KG1 (cell line): ENCODE results near the gene CYP2D6.
"Not testable (repeated sequence)": the region's sequence is repeated elsewhere in the genome, so short reads cannot be mapped to it uniquely, and the experiment has no call there.

Experiments used
- DNase-seq: peaks from one replicate; lab custom pipeline; 2025; lab: John Stamatoyannopoulos, UW

The CYP2D6 gene

DNA sequence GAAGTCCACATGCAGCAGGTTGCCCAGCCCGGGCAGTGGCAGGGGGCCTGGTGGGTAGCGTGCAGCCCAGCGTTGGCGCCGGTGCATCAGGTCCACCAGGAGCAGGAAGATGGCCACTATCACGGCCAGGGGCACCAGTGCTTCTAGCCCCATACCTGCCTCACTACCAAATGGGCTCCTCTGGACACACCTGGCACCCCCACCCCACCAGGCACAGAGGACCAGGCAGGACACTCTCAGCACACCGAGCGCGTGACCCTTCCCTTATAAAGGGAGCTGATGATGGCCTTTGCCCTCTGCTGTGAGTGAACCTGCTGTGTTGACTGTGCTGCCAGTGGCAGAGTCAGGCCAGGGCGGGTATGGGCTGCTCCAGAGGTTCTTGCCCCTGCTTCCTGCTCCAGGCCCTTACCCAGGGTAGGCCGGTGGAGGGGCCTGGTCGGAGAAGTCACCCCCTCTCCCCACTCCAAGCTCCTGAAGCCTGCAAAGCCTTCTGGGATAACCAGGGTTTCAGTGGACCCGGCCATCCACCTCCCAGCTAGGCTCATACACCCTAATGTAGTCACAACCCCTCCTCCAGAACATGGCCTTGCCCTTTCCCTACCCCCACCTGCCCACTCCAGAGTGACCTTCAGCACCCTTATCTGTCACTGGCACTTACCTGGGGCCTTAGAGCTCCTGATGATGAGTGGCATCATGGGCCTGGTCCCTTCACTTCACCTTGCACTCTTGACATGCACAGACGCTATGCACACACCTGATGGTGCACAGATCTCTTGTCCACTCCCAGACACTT, at the start of gene CYP2D6:
Gene CYP2D6, minus strand, starts transcription at position 172 of the 793 bp plus-strand sequence. Its CDS starts 19 bp downstream, at position 153.
- DNase-seq, result not testable (repeated sequence)

DNA sequence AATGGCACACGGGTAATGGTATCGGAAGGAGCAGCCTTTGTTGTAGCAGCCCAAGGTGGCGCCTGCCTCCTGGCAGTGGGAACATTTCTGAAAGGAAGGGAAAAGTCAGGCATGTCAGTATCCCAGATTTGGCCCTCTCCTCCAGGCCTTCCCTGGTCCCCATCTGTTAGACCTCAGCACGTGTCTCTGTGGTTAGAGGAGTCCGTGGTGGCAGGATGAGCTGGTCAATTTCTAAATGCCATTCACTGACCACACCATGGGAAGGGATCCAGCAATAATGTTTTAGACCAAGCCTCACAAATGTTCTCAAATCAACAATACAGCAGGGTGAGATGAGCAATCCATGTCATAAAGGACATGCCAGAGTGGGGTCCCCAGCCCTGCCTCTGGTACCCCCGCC, 49.0 kb upstream of the CYP2D6 start:
- DNase-seq, result no peak

DNA sequence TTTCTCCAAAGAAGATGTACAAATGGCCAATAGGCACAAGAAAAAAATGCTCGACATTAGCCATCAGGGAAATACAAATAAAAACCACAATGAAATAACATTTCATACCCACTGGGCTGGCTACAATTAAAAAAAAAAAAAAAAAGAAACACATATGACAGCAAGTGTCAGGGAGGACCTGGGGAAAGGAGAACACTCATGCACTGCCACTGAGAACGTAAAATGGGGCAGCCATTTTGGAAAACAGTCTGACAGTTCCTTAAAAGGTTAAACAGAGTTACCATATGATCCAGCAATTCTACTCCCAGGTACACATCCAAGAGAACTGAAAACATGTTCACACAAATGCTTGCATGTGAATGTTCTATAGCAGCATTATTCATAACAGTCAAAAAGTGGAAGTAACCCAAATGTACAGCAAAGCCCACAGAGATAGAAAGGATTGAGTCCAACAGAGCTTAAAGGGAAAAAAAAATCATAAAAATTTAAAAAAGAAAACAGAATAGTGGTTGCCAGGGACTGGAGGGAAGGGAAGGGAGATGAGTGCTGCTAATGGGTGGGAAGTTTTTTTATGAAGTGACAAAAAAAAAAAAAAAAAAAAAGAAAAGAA, 48.4 kb upstream of the CYP2D6 start:
- no peak for DNase-seq

DNA sequence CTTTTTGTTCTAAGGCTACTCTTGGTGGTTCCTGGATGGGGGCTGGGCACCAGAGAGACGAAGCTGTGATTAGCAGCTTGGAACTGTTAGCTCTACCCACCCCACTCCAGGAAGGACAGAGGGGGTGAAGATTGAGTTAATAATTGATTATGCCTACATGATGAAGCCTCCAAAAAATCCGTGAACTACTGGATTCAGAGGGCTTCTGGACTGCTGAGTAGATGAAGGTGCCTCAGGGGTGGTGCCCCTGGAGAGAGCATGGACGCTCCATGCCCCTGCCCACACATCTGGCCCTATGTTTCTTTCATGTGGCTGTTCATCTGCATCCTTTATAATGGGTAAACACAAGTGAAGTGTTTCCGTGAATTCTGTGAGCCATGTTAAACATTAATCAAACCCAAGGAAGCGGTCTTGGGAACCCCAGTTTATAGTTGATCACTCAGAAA, 47.3 kb upstream of the CYP2D6 start:
- DNase-seq, result no peak

DNA sequence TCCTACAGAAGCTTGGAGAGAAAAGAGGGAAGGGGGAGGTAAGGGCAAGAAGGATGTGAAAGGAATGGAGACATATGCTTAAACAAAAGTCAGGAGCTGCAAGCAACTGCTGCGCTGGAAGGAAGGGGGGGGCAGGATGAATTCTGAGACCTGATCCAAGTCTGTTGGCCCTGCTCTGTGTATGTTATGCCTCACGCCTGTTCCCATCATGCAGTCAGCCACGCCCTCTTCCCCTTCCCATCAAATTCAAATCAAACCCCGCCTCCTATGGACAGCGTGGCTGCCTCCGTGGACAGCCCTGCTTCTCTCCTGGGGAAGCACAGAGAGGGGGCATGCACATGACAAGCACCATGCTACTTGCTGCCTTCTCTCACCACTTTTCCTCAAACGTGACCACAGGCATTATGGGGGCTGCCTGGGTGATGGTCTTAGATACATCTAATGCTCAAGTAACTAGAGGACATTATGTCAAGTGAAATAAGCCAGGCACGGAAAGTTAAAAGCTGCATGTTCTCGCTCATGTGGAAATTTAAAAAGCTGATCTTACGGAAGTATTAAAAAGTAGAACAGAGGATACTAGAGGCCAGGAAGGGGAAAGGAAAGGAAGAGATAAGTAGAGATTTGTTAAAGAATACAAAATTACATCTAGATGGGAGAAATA, 45.8 kb upstream of the CYP2D6 start:
- DNase-seq, result no peak

DNA sequence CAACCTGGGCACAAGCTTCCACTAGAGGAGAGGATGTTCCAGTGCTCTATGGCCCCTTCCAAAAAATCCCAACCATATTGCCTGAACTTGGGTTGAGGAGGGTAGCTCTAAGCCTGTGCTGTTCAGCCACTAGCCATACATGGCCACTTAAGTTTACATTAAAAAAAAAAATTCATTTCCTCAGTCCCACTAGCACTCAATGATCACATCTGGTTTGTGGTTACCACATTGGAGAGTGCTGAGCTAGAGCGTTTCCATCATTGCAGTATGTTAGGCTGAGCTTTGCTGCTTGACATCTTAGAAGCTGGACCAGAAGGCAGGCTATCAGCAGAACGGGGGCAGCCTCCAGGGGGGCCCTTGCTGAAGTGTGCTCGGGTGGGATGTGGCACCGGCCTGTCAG, 43.5 kb upstream of the CYP2D6 start:
- DNase-seq, result no peak

DNA sequence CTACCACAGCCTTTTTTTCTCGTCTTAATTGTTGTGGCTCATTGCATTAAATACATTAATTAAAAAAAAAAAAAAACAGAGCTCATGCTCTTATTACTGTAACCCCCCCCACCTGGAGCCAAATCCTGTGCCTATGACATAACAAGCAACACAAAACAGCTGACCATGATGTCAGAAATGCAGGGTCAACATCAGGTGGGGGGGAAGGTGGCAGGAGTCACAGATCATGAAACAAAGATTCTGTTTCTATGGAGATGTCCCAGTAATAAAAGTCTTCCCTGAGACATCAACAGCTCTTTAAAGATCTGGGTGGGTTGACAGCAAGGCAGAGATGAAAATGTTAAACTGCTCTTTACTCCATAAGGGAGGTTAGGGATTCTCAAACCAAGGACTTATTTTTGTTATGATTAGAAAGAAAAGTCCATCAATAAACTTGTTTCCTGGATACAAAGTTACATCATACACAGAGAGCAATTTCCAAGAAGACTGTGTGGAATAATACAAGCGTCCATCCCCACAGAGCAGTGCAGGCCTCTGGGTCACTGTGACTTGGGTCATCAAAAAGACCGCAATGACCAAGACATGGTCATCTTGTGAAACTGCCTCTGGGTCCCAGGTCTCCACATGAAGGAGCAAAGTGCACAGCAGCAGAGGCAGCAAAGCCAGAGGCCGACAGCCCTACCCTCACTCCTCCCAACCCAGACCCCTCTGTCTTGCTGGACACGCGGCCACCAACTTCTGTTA, 42.7 kb upstream of the CYP2D6 start:
- no peak for DNase-seq

DNA sequence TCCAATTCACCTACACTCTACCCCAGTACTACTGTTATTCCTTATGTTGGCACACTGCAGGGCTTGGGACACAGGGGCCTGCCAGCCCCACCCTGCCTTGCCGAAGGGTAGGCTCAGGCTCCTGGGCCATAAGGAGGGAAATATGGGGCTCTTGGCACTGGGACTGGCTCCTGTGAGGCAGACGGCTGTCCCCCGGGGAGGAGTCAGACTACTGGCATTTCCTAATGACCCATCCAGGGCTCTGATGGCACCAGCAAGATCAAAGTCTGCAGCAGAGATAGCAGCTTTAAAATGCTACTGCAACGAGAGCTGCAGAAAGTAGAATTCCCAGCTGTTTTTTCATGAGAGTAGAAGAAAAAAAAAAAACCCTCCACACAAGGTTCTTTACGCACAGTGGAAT, 42.2 kb upstream of the CYP2D6 start:
- no peak for DNase-seq

DNA sequence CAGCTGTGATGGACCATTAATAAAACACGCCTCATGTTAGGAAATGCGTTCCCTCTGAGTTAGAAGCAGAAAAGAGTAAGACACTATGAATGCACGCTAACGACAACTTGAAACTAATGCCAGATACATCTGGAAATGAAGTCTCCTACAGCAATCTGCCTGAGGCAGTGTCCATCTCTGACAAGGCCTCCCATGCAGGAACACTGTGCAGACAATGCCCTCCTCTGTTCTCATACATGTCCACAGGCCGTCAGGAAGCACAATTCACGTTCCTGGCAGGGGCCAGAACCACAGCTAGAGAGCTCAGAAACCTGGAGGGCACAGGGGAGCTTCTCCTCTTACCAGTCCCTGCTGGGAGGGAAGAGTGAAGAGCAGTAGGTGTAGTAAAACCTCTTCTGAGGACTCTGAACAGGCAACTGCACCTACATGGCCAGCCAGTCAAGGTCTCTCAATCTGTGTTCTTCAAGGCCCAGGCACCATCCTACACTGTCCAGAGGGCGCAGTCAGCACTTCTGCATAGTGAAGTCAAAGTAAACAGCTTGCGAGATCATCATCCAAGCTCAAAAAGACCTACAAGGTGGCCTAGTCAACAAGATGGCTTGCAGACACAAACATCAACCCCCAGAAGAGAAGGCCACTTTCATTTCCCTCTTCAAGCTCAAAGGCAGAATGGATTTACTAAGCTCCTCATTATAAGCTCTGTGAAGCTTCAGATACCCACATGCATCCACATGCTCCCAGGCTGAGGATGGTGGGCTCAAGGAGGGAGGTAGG, 41.5 kb upstream of the CYP2D6 start:
- DNase-seq, result no peak

DNA sequence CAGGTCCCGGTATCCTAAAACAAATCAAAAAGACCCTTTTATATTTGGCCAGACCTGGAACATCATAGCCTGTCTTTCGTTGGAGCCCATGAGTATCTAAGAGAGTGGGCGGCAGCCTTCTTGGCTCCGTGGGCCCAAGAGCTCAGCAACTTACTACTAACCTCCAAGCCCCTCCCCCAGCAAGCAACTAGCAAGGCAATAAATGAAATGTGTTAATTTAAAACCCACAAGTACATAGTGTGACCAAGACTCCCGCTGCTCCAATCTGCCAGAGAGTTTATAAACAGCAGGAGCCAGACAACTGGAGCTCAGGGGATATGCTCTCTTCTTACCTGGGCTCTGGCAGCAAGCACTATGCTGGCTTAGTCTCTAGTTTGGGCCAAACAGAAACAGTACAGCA, 40.8 kb upstream of the CYP2D6 start:
- DNase-seq, result no peak

DNA sequence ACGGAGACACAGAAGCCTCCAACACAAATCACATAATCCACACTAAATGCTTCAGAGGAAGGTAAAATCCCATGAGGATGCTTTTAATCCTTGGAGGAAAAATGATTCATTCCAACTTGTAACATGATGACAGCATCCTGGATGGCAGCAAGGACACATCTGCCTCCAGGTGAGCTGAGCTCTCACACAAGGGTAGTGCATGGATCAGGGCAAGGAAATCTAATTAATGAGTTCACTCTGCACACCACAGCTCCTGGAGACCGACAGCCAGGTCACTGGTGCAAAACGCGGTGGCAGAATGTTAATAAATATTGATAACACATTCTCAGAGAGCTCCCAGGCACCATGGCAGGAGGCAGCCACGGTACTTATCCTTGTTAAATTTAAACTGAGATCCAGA, 40.3 kb upstream of the CYP2D6 start:
- DNase-seq, result no peak

DNA sequence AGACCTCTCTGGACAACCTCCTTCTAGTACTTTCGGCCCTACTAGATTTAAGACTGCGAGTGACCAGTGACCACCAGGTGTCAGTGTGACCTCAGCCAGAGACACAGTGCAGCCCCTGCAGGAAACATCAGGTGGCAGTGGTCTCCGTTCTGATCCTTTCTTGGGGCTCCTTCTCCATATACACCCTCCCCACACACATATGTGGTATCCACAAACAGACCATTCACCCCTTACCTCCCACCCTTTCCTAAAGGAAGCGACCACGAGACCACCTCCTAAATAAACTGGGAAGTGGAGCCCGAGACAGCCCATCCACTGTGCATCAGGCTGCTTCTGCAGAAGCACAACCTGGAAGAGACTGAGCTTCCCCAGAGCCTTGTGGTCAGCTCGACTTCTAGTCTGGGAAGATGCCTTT, 38.5 kb upstream of the CYP2D6 start:
- DNase-seq, result peak; percentile 33

DNA sequence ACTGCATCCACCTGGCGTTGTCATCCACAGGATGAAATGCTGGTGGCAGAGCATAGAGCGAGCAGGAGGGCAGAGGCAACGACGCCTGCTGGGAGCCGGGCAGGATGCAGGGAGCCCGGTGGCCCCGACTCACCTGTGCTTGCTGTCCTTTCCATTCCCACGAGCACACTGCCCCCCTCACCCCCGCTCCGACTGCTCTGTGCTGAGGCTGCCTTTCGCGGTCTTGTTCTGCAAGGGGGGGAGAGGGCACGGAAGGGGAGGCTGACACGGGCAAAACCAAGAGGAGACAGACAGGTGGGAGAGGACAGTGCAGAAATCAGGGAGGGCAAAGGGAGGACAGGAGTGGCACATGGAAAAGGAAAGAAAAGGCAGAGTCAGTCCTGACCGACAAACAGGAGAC, 37.9 kb upstream of the CYP2D6 start:
- no peak for DNase-seq

DNA sequence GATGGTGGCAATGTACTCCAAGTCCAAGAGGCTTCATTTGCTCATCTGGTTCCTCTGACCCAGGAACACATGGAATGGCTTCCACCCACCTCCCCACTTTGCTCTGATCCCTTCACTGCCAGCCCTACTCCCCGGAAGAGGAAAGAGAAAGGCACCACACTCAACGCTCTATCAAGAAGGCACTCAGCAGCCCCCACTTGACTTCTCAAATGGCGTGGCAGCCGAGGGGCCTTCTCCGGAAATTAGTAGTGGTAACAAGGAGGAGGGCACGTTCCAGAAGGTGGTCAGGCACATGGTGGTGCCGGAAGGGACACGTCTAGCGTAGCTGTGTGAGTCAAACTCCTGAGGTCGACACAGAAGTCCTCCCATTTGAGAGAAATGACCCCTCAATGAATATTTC, 36.5 kb upstream of the CYP2D6 start:
- DNase-seq, result no peak

DNA sequence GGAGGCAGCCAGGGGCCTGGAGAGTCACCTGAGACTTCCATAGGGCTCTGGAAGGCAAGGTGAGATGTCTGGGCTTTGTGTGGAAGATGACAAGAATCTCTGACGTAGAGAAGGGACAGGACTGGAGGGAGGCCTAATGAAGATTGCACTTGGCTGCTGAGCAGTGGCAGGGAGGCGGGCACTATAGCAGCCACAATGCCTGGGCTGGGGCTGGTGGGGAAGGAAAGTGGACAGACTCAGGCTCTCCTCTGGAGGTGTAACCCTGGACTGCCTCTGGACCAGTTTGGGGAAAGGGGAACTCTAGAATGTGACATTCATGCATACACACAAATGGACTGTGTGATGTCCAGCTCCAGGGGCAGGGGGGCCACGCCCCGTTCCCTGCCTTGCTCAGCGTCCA, 34.3 kb upstream of the CYP2D6 start:
- no peak for DNase-seq

DNA sequence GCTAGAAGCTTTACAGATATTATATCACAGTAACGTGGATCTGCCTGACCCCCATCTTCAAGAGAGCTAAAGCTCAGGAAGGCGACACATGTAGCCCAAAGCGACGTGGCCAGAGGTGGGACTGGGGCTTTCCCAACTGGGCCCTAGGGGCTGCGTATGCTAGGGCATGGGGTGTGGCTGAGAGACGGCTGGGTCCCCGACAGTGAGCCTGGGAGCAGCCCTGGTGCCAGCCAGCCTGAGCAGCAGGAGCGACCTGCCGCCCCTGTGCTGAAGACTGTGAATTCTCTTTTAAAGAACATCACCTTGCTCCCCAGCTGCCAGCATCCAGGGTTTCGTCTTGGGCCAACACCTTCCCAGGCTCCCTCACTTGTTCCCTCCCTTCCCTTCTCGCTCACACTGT, 32.9 kb upstream of the CYP2D6 start:
- DNase-seq, result no peak

DNA sequence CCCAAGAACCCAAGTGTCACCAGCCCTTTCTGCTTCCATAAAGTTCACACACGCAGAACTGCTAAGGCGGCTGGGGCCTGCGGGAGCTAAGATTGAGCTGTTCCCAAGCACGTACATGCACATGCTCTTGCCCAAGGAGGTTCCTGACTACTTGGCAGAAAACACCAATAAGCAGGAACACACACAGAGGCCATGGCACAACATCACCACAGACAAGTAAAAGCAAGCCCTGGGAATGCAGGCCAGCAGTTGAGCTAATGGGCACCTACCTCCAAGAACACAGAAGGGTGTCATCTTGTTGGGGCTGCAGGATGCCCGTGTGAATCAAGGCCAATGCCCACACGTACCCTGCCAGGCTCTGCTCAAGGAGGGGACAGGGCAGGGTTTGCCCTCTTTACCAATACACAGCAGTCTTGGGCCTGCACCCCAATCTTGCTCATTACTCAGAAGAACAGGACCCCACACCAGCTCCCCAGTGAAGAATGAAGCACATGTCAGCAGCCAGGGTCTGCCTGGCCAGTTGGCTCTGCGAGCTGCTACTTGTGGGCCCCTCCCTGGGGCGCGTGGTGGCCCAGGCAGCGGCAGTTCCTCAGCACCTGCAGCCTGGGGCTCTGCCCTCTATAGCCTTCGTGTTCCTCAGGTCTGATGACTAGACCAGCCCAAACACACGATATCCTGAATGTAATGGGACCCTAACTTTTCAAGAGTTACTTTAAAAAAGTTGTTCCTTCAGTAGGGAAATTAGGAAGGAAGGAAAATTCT, 32.3 kb upstream of the CYP2D6 start:
- DNase-seq, result no peak

DNA sequence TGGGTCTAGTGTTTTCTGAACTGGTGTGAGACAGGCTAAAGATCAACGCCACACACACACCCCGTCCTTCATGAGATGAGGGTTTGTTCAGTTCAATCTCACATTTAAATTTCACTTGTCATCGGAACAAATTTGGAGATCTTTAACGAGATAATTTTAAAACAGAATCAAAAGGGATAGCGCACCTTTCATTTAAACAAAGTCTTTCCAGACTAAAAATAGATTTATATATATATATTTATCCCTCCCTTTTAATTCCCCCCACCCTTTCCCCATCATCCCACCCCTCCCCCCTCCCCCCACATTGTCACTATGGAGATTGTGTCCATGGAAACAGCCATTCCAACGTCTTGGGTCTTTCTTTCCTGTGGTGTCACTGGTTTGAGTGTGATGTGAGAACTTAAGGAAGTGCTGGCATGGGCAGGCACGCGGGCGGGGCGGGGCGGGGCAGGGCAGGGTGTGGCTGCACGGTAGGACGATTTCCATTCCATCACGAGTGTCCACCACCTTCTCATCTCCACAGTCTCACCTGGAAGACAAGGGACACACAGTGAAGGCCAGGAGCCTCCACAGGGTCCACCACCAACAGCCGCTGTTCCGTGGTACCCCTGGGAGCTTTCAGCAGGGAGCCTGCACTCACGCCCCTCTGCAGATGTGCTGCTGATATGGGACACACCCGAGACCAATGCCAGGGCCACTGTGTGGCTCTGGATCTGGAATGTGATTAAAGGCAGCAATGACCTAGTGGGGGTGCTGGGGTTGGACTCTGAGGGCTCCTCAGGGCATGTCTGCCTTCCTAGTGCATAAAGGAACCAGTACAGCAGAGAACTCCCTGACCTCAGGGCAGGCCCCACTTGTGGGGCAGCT, 30.5 kb upstream of the CYP2D6 start:
- DNase-seq, result no peak

DNA sequence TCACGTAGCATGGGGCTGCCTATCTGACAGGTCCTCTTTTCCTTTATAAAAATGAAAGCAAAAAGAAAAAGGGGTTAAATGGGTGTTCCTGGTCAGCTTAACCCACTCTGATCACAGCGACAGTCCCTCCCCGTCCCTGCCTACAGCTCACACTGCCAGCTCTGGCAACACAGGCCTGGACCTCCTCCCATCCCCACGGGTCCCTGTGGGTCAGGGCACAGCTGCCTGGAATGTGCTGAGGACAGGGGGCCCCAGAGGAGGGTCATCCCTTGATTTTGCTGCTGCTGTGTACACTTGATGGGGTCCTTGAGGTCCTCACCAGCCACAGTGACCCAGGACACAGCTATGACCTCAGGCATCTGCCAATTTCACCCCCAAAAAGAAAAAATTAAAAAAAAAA, 29.6 kb upstream of the CYP2D6 start:
- DNase-seq, result no peak
